NCI-H82 treated with DMSO at 0.1 percent for 48 hours (cell line): ENCODE data around the gene SLC2A5.
"Not testable (repeated sequence)": the region's sequence is repeated elsewhere in the genome, so short reads cannot be mapped to it uniquely, and the experiment has no call there.

ENCODE experiments used
- DNase-seq: peaks from one replicate; lab custom pipeline; 2025; ENCODE audit not compliant: unreplicated experiment; lab: John Stamatoyannopoulos, UW

The SLC2A5 gene

DNA sequence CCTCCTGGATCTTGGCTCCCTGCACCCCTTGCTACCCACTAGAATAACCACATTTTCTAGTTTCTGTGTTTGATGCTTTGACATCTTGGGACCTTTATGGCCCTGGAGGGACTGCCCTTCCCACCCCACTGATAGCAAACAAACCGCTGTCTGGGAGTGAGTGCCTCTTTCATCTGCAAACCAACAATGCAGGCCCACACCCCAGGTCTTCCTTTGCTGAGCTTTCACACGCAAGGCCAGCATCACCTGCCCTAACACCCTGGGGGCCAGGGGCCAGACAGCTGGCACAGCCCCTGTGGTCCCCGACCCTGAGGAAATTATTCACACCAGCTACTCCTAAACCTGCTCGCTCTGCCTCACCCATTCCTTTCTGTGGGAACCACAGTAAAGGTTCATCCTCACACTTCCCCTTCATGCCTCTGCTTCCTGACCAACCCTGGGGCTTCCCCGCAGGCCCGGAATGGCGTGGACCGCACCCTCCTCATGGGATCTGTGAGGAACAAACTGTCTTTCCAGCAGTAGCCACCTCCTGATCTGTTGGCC is 58.6 kb downstream of the SLC2A5 start:
- DNase-seq = no peak

- no peak for DNase-seq
Observed at GRCh38 chr1:9009438-9010370, 59.7 kb downstream of the SLC2A5 start.

GRCh38 chr1:9008236-9008635 is 61.2 kb downstream of the SLC2A5 start:
- DNase-seq = no peak

DNA sequence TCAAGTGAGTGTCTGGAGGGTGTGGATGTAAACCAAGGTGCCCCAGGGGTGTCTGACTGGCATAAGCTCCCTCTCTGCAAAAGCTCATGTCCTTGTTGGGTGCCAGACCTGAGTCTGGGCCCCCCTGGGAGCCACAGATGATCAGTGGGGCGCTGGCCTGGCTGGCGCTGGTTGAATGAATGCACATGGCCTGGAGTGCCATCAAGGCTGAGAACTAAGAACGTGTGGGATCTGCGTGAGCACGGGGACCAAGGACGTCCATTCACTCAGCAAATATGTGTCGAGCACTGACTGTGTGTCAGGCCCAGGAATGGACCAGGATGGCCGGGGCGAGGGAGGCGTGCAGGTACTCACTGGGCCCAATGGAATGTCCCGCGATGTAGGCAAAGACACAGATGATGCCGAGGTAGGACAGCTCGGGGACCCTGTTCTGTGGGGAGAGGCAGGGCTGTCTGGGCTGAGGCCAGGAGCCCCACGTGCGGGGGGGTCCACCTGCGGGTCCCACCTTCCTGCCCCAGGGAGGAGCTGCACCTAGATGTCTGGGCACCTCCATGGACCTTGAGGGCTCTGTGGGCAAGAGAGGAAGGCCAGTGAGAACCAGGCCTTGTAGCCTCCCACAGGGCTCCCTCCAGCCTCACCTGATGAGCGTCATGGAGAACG is 62.3 kb downstream of the SLC2A5 start:
- DNase-seq = no peak

GRCh38 chr1:9005395-9005708 is 64.1 kb downstream of the SLC2A5 start:
- DNase-seq = no peak

GRCh38 chr1:9004700-9005394 is 64.6 kb downstream of the SLC2A5 start:
- DNase-seq = peak; percentile 22

DNA sequence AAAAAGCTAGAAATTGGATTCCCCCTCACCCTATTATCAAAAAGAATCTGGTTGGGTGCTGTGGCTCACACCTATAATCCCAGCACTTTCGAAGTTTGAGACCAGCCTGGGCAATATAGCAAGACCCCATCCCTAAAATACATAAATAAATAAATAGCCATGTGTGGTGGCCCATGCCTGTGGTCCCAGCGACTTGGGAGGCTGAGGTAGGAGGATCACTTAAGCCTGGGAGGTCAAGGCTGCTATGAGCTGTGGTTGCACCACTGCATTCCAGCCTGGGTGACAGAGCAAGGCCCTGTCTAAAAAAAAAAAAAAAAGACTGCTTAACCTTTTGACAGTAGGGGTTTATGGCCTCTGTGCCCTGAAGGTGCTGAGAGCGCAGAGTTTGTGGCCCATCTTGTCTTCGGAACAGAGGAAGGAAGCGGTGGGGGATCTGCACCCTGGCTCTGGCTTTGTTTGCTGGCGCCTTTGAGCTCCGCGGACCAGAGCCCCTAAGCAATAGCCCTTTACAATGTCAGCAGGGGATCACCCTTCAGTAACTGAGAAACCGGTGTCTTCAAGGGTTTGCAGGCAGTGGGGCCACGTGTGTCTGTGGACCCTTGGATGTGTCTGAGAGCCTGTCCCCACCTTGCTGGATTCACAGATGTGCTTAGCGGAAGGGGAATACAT is 65.3 kb downstream of the SLC2A5 start:
- no peak for DNase-seq

DNA sequence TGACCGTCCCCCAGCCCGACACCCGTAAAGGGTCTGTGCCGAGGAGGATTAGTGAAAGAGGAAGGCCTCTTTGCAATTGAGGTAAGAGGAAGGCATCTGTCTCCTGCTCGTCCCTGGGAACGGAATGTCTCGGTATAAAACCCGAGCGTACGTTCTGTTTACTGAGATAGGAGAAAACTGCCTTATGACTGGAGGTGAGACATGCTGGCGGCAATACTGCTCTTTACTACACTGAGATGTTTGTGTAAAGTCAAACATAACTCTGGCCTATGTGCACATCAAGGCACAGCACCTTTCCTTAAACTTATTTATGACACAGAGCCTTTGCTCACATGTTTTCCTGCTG is 67.2 kb downstream of the SLC2A5 start:
- DNase-seq = not testable (repeated sequence)

DNA sequence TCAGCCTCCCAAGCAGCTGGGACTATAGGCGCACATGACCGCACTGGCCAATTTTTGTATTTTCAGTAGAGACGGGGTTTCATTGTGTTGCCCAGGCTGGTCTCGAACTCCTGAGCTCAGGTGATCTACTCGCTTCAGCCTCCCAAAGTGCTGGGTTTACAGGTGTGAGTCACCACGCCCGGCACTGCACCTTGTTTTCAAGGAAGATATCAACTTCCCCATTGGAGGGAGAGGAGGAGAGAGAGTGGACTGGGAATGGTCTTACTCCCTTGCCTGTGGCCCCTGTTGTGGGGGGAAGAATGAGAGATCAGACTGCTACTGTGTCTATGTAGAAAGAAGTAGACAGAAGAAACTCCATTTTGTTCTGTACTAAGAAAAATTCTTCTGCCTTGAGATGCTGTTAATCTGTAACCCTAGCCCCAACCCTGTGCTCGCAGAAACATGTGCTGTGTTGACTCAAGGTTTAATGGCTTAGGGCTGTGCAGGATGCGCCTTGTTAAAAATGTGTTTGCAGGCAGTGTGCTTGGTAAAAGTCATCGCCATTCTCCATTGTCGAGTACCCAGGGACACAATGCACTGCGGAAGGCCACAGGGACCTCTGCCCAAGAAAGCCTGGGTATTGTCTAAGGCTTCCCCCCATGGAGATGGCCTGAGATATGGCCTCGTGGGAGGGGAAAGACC is 67.8 kb downstream of the SLC2A5 start:
- not testable (repeated sequence) for DNase-seq

- not testable (repeated sequence) for DNase-seq
Observed at GRCh38 chr1:8993962-8994675, 75.3 kb downstream of the SLC2A5 start.

DNA sequence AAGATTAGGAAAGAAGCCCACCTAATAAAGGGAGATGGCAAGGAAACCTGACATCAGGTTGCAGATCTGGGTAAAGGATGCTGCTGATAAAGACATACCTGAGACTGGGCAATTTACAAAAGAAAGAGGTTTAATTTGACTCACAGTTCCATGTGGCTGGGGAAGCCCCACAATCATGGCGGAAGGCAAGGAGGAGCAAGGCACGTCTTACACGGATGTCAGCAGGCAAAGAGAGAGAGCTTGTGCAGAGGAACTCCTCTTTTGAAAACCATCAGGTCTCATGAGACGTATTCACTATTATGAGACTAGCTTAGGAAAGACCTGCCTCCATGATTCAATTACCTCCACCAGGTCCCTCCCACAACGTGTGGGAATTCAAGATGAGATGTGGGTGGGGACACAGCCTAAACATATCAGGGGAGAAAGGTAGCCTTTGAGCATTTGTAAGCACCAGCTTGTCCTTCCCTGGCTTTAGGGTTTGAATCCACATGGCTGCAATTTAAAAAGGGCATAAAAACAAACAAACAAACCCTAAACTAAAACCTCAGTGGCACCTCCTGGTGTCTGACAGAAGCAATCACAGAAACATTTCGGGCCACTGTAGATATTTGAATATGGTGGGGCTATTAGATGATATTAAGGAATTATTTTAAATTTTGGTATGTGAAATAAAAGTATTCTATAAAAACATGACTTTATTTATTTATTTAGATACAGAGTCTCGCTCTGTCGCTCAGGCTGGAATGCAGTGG is 76.3 kb downstream of the SLC2A5 start:
- no peak for DNase-seq

DNA sequence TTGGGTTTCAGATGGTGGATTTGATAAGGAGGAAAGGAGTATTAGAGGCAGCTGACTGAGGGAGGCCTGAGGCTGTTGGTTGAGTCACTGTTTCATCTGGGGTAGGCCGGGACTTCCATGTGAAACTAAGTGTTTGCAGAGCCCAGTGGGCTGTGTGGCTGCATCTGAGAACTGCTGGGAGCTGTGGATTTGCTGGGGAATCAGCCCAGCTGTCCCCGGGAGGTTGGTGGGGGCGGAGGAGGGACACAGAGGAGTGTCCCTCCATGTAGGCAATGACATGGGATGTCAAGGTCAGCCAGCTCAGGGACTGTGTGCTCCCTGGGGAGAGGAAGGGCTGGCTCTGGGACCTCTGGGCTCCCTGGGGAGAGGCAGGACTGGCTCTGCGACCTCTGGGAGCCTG is 79.6 kb downstream of the SLC2A5 start:
- no peak for DNase-seq

DNA sequence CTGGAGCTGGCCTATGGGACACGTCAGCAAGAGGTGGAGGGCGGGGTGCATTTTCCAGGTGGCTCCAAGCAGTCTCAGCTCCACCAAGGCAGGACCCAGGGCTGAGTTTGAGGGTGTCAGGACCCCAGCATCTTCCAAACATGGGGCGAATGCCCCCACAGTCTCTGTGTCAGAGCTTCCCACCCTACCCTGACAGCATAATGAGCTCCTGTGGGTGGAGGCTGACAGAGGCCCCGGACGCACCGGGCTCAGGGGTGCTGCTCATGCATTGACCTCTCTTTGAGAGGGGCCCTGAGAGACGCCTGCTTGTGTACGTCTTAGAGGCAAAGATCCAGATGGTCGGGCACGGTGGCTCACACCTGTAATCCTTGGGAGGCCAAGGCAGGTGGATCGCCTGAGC is 80.4 kb downstream of the SLC2A5 start:
- no peak for DNase-seq

DNA sequence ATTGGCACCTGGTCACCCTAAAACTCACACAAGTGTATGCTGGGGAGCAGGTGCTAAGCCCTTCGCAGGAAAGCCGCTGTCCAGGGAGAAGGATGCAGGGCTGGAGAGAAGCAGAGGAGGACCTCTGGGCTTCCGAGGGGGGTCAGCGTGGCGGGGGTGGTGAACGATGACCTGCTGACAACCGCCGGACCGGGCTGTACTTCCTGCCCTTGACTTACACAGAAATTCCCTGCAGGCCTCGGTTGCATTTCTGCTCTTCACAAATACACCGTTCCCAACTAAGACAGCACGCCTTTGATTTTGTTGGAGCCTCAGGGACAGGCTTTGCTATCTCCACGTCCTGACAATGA is 80.8 kb downstream of the SLC2A5 start:
- no peak for DNase-seq

GRCh38 chr1:8987881-8988617 is 81.4 kb downstream of the SLC2A5 start:
- DNase-seq = no peak

DNA sequence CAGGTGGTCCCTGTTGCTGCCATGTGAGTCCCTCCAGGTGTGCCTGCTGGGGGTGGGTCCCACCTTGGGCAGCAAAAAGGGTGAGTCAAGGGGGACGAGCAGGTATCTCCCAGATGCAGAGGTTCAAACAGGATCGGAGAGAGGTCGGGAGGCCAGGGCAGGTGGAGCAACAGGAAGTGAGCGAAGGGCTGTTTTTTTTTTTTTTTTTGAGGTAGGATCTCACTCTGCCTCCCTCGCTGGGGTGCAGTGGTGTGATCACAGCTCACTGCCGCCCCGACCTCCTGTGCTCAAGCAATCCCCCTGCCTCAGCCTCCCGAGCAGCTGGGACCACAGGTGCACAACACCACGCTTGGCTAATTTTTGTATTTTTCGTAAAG is 82.6 kb downstream of the SLC2A5 start:
- DNase-seq = no peak

GRCh38 chr1:8985915-8986813 is 83.3 kb downstream of the SLC2A5 start:
- no peak for DNase-seq
